Measurements from ENCODE around the gene MYRF.
A peak's percentile ranks its signal among the peaks of the same experiment; 100 is the strongest.

MYRF gene

GRCh38 chr11:61760946-61761345 lies 8.5 kb downstream of the MYRF start:
- no peak for DNase-seq (ENCODE audit: low spot score)

GRCh38 chr11:61761440-61762222 lies 9.2 kb downstream of the MYRF start:
- no peak for DNase-seq (ENCODE audit: low spot score)

GRCh38 chr11:61762223-61762615 lies 9.8 kb downstream of the MYRF start:
- DNase-seq (ENCODE audit: low spot score) = no peak

GRCh38 chr11:61762798-61763197 lies 10.4 kb downstream of the MYRF start:
- DNase-seq (ENCODE audit: low spot score) = no peak

GRCh38 chr11:61763930-61764605 lies 11.6 kb downstream of the MYRF start:
- DNase-seq (ENCODE audit: low spot score) = no peak

GRCh38 chr11:61764606-61765260 lies 12.3 kb downstream of the MYRF start:
- DNase-seq (ENCODE audit: low spot score) = no peak

GRCh38 chr11:61765550-61766253 lies 13.3 kb downstream of the MYRF start:
- no peak for DNase-seq (ENCODE audit: low spot score)

GRCh38 chr11:61766353-61766841 lies 14.0 kb downstream of the MYRF start:
- no peak for DNase-seq (ENCODE audit: low spot score)

- no peak for DNase-seq (ENCODE audit: low spot score)
These were observed 16.1 kb downstream of the MYRF start for GRCh38 chr11:61768376-61769076.

GRCh38 chr11:61769169-61769920 lies 16.9 kb downstream of the MYRF start:
- peak; percentile 85 for DNase-seq (ENCODE audit: low spot score)

GRCh38 chr11:61769946-61770683 lies 17.7 kb downstream of the MYRF start:
- DNase-seq (ENCODE audit: low spot score) = no peak

GRCh38 chr11:61771195-61771894 lies 18.9 kb downstream of the MYRF start:
- DNase-seq (ENCODE audit: low spot score) = no peak

GRCh38 chr11:61771985-61772455 lies 19.6 kb downstream of the MYRF start:
- no peak for DNase-seq (ENCODE audit: low spot score)

GRCh38 chr11:61773356-61773755 lies 20.9 kb downstream of the MYRF start:
- DNase-seq (ENCODE audit: low spot score) = no peak

- DNase-seq (ENCODE audit: low spot score) = no peak
These were observed 21.4 kb downstream of the MYRF start for GRCh38 chr11:61773809-61774208.

- DNase-seq (ENCODE audit: low spot score) = no peak
These were observed 22.0 kb downstream of the MYRF start for GRCh38 chr11:61774411-61774810.

GRCh38 chr11:61775106-61775505 lies 22.7 kb downstream of the MYRF start:
- no peak for DNase-seq (ENCODE audit: low spot score)

GRCh38 chr11:61775606-61776554 lies 23.4 kb downstream of the MYRF start:
- DNase-seq (ENCODE audit: low spot score) = no peak
